ENCODE results near the gene PLOD2. TPM values are rescaled to one million over a fixed set of nuclear protein-coding genes. Genes with fewer than 3 reads are reported as not detected.

PLOD2 gene
- total RNA-seq, 4 donors from 2014 or later: 17.2 to 27.6 (median 19.5) TPM

GRCh38 chr3:146091397-146091796, 69.6 kb downstream of the PLOD2 start:
- DNase-seq (ENCODE audit: low spot score in 2 of 2): no peak
- no peaks in the 10 kb centered on the region for H3K36me3 ChIP-seq
- no peaks in the 10 kb centered on the region for H3K27me3 ChIP-seq
- H3K4me3 ChIP-seq: no peak overlapping the region
- no peak overlapping the region for H3K27ac ChIP-seq
- no peak for TF ChIP-seq POLR2A (IDR thresholded peaks at IDR 0.05)
- TF ChIP-seq EP300 (IDR thresholded peaks at IDR 0.05): no peak
- no peak for TF ChIP-seq CTCF (IDR thresholded peaks at IDR 0.05)
- 80 to 88% methylated on average over 1 of the region's 1 CpG for WGBS, 2 donors
- H3K9me3 ChIP-seq: no peaks in the 10 kb centered on the region
- H3K4me1 ChIP-seq: peaks cover 0 to 10% (median 0%) of the 10 kb centered on the region in 4 donors

- WGBS, 2 donors: 36 to 37% methylated on average over 2 of the region's 2 CpGs
- Histone ChIP-seq H3K9me3 (no peaks in the 10 kb centered on the region), H3K4me1 (peaks cover 0 to 10% (median 0%) of the 10 kb centered on the region in 4 donors), H3K4me3 (no peak overlapping the region), H3K27ac (no peak overlapping the region), H3K27me3 (no peaks in the 10 kb centered on the region), H3K36me3 (no peaks in the 10 kb centered on the region)
- TF ChIP-seq CTCF (IDR thresholded peaks at IDR 0.05): no peak
- no peak for TF ChIP-seq EP300 (IDR thresholded peaks at IDR 0.05)
- no peak for TF ChIP-seq POLR2A (IDR thresholded peaks at IDR 0.05)
- DNase-seq (ENCODE audit: low spot score in 2 of 2): no peak
Measured at GRCh38 chr3:146090521-146090920, 70.5 kb downstream of the PLOD2 start.

- no peak for DNase-seq (ENCODE audit: low spot score in 2 of 2)
- H3K36me3 ChIP-seq: no peaks in the 10 kb centered on the region
- H3K27ac ChIP-seq: no peak overlapping the region
- WGBS, 2 donors: 46 to 64% methylated on average over 2 of the region's 2 CpGs
- H3K4me3 ChIP-seq: no peak overlapping the region
- no peaks in the 10 kb centered on the region for H3K27me3 ChIP-seq
- TF ChIP-seq CTCF (IDR thresholded peaks at IDR 0.05): no peak
- no peak for TF ChIP-seq POLR2A (IDR thresholded peaks at IDR 0.05)
- no peak for TF ChIP-seq EP300 (IDR thresholded peaks at IDR 0.05)
- H3K4me1 ChIP-seq: peaks cover 0 to 10% (median 0%) of the 10 kb centered on the region in 4 donors
- H3K9me3 ChIP-seq: no peaks in the 10 kb centered on the region
Measured at GRCh38 chr3:146088840-146089239, 72.1 kb downstream of the PLOD2 start.

GRCh38 chr3:146087116-146087515, 73.9 kb downstream of the PLOD2 start:
- H3K9me3 ChIP-seq: no peaks in the 10 kb centered on the region
- 89 to 95% methylated on average over 1 of the region's 1 CpG for WGBS, 2 donors
- no peak overlapping the region for H3K27ac ChIP-seq
- no peak overlapping the region for H3K4me3 ChIP-seq
- peaks cover 0 to 10% (median 0%) of the 10 kb centered on the region in 4 donors for H3K4me1 ChIP-seq
- no peak for DNase-seq (ENCODE audit: low spot score in 2 of 2)
- TF ChIP-seq CTCF (IDR thresholded peaks at IDR 0.05) (no peak), EP300 (IDR thresholded peaks at IDR 0.05) (no peak), POLR2A (IDR thresholded peaks at IDR 0.05) (no peak)
- H3K27me3 ChIP-seq: no peaks in the 10 kb centered on the region
- H3K36me3 ChIP-seq: no peaks in the 10 kb centered on the region

GRCh38 chr3:146086211-146086610, 74.8 kb downstream of the PLOD2 start:
- no peak for DNase-seq (ENCODE audit: low spot score in 2 of 2)
- Histone ChIP-seq H3K4me3 (no peak overlapping the region), H3K4me1 (peaks cover 0 to 10% (median 0%) of the 10 kb centered on the region in 4 donors), H3K27me3 (no peaks in the 10 kb centered on the region), H3K27ac (no peak overlapping the region), H3K9me3 (no peaks in the 10 kb centered on the region), H3K36me3 (no peaks in the 10 kb centered on the region)
- WGBS, 2 donors: 75 to 94% methylated on average over 3 of the region's 3 CpGs
- no peak for TF ChIP-seq CTCF (IDR thresholded peaks at IDR 0.05)
- no peak for TF ChIP-seq POLR2A (IDR thresholded peaks at IDR 0.05)
- TF ChIP-seq EP300 (IDR thresholded peaks at IDR 0.05): no peak

Measured in tibial nerve (tissue), 4 donors.